Ramos (cell line): ENCODE measurements around the gene PACRG.

Source experiments
- in situ Hi-C: fragments of 300-500 bp; cut with MboI; formaldehyde crosslinking; loops from one replicate; pipeline ENCODE4 v1.14.3; 2022; ENCODE audit warnings: low sequenced_read_pairs; ENCODE audit not compliant: unreplicated experiment

PACRG gene

DNA sequence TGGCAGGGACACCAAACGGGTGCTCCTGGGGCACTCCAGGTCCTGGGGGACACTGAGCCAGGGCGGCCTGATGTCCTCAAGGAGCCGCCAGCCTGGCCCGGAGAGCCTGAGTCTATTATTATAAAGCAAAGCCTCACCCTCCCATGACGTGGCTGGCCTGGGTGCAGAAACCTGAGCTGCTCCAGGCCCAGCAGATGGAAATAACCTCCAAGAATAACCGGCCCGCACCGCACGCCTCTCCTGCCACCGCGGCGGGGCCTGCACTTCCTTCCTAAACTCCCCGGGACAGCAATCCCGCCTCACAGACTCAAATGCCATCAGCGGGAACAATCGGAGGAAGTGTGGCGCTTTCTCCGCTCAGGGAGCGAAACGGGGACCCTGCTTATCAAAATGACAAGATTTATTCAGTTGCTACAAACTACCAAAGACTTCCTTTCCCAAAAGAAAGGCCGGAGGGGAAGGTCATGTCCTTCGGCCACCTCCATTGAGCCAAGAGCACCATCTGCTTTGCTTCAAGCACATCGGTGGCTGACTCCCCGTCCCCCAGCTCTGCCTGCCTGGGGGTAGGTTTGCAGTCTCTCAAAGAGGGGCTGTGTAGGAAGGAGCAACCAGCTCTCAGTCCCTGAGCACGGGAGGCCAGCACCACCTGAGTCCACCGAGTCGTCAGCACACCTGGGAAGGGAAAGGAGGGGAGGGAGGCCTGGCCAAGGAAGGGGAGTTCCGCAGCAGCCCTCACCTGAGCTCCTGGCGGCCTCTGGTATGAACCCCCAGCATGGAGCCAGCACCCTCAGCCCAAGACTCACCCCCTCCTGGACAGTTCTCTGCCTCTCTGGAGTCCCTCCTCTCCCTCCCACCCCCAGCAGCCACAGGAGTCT, 608.1 kb downstream of the PACRG start:
- in situ Hi-C loops: no loop called here

DNA sequence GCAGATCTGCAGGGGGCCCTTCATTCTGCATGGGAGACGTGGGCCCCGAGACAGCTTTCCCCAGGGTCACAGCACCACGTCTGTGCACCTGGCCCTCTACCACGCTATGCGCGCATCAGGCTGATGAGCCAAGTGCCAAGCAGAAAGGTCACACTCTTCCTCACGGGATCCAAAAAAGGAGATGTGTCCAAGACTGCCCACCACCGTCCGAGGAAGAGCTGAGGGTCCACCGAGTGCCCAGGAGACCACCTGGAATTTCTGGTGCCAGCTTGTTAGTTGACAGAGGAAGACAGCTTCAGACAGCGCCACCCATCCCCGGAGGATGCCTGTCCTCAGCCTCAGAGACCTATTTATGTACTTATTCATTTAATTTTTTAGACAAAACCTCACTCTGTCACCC, 609.2 kb downstream of the PACRG start:
- in situ Hi-C loops: no loop called here

DNA sequence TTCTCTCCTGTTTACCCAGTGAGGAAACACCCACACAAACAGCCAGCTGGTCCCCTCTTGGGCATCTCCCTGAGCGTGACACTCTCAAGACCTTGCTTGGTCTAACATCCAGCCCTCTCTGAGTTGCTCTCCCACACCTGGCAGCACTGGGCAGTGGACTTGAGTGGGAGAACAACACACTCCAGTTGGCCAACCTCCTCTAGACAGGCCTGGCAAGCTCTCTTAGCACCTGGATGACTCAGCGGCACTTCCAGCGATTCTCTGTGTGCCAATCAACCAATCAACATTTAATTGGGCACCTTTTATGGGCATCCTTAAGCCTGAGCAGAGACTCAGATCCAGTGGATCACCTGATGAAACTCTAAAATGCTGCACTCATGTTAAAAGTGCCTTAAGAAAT, 610.2 kb downstream of the PACRG start:
- in situ Hi-C loops: no loop called here

DNA sequence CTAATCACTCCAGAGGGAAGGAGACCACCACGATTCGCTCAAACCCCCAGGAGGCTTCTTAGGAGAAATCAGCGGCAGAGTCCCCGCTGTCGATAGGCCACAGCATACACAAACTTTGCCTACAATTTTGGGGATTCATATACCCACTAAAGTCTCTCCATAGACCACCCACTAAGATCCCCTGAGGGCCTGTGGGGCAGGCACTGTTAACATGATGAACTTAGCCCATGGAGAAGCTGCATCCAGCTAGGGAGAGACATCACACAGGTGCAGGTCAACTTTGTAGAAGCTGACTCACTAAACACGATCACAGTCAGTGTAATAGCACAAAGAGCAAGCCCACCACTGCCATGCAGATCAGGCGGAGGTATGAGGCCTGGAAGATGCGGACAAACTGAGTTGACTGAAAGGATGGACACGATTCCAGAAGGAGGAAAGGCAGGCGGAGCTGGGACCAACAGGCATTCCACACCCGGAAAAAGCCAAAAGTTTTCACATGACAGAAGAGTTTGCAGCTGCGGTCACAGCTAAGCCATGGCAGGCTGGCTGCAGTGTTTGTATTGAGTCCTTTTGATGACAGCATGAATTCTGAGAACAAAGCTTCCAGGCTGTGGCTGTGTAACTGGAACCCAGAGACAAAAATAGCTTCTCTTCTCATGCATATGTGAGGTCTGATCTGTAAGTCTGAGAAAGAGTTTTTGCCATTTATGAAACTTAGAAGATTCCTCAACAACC, 611.1 kb downstream of the PACRG start:
- in situ Hi-C loops: no loop called here

DNA sequence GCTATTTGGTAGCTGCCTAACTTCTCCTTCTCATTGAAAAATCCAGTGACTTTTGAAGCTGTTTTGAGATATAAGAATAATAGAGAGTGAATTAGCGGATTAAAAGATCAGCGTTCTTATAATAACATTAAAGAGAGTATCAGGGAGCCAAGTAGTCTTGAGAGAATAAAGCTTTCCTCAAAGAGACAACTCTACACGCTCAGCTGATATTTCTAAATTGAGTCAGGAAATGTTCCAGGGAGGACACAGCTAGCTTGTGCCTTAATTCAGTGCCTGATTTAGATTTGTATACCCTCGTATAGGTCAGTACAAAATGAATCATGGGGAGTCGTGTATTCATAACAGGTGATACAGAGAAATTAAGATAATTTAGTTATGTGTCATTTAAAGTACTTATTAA, 611.7 kb downstream of the PACRG start:
- in situ Hi-C loops: no loop called here

DNA sequence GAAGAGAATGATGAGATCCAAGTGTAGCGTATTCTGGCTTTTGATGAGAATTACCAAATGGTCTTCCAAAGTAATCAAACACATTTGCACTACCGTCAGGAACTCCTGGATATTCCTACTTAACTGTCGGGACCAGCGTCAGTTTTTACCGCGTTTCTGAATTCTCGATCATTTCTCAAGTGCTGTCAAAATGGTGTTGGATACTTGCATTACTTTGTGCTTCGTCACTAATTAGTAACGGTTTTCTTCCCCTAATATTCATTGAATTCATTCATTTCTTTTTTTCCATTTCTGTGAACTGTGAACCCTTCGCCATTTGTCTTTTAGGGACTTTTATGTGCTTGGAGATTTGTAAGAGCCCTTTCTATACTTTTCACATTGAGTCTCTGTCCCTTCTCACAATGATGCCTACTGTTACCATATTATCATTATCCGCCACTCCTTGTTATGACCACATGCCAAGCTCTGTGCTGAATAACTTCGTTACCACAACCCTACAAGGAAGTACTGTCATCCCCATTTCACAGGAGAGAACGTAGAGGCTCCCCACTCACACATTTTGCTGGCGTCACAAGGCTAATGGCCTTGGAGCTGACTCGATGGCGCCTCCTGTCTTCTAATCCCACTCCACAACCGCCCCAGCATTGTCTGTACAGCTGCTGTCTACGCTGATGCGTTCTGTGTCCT, 612.6 kb downstream of the PACRG start:
- in situ Hi-C loops: no loop called here

DNA sequence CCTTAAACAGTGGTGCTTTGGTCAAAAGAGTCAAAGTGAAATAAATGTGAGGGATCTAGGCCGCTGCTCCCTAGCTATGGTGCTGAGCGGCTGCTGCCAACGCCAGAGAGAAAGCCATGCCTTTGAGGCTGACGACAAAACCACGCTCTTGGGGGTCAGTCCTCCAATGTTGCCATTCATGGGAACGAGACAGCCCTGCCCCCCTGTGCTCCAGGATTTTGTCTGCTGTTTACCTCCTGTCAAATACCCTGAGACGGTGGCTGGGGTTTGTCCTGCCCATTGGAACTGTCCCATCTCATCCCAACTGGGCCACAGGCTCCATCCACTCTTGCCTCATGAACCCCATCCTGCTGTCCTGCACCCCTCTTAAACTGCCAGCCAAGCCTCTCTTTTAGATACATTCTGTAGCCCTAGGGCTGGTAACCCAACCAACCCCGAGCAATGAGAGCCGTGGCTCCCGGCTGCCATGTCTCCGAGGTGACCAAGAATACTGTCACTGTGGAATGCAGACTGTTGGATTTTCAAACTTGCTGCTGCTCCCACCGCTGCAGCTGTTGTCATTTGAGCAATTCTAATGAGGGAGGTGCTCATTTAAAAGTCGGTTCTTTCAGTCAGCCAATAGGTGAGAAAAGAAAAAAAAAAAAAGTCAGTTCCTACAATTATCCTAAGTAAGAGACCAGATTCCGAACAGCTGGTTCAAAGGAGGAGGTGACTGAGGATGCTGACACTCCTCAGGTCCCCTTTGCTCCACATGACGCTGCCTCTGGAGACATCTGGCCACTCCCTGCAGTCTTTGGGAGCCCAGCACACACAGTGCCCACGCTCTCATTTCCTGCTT, 613.7 kb downstream of the PACRG start:
- in situ Hi-C loops: no loop called here

DNA sequence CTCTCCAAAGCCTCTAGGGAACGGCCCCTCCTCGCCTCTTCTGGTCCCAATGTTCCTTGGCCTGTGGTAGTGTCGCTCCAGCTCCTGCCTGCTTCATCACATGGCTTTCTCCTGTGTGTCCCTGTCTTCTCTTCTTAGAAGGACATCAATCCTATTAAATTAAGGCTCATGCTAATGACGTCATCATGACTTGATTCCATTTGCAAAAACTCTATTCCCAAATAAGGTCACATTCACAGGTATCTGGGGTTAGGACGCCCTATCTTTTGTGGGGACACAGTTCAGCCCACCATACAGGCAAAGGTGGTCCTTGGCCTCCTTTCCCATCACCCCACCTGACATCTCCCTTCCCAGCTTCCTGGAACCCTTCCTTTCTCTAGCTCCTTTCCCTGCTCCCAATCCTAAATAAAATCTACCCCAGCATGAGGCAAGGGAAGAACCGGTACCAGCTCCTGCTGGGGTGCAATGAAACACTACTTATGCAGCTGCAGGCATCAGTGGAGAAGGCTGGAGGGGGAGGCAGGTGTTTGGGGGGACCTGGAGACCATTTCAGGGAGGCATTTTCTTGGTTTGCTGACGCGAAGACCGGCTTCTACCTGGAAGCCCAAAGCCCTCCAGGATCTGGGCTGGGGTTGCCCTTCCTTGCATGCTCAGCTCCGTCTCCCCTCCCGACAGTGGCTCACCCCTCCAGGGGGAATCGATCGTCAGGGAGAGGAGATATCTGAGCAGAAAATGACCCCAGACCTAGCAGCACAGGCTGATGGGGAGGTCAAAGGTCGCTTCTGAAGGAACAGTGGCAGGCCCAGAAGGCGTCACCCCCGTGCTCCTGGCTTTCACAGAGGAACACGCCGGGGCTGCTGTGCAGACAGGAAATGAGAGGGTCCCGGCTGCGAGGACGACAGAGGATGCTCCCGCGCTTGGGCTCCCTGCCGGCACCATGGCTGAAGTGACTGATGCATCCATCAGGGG, 615.1 kb downstream of the PACRG start:
- in situ Hi-C loops: no loop called here

DNA sequence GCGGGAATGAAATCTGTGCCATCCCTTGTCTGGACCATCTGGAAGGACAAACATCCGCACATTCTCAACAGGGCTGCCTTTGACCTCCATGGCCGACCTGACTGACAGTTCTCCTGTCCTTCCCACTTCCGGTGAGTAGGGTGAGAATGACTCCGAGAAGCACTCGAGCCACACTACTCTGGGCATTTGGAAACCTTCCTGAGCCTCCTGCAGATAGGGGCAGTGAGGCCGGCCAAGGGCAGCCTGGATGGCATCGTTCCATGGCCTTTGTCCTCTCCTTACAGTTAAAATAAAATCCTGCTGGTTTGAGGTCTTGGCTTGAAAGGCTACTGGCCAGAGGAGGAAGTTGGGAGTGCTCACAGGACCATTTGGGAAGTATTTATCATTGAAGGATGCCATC, 615.8 kb downstream of the PACRG start:
- in situ Hi-C loops: no loop called here

DNA sequence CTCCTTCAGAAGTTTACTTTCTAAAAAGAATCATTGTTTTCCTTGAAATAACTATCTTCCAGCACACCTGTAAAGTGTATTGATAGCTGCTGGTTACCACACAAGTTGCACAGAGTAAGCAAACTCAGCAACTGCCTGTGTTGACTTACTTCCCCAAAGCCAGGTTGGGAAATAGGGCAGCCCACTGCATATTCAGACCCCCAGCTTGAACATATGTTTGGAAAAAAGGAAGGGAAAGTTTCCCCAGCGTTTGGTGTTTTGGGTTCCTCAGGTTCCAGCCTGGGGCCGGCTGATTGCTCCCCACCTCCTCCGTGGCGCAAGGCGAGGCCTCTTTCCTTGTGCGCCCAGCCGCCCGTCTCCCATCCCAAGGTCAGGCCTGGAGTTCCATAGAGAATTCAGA, 616.6 kb downstream of the PACRG start:
- in situ Hi-C loops: no loop called here

DNA sequence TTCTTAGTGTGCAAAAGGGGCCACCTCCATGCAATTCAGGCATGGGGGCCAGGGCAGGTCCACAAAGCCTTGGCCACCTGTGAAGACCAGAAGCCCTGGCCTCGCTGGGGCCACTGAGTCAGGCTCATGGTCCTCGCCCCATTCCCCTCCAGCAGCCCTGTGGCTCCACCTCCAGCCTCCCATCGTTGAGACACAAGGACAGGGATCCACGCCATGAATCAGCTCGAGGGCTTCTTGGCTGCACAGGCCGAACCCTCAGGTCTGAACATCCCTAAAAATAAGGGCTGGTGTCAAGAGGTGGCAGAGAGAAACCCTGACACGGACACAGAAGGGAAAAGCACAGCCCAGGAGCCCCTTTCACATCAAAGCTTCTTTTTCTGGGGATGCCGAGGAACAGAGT, 618.2 kb downstream of the PACRG start:
- in situ Hi-C loops: no loop called here

DNA sequence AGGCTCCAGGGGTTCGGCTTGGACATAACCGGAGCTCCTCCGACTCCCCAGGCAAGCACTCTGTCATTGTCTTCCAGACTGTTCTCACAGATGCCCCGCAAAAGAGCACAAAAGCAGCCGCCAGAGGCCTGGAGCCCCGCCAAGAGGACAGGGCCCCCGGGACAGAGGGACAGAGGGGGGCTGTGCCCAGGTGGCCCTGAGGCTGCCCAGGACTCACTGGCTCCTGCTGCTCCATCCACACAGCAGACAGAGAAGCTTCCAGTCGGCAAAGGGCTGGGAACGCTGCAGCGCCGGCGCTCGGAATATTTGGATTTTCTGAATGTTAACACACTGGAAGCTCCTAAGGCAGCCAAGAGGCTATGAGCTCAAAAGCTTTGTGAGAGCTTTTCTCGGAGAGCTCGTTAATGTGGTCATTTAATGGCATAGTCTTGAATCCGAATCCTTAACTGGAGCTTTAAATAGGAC, 618.8 kb downstream of the PACRG start:
- in situ Hi-C loops: no loop called here

DNA sequence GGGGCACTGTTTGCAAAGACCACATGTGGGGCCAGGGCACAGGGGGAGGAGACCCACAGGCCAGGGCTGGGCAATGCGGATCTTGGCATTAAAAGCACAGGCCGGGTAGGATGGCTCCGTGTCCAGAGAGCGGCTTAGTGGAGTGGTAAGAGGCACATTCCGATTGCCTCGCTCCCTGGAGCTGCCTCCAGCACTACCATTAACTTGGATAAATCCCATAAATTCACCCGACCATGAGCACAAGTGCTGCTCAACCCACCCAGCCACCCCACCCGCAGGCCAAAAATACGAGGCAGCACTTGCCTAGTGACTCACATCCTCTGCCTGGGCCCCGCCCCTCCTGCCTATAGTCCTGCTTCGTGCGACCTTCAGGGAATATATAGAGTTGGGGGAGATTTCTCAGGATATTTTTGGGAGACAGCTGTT, 619.3 kb downstream of the PACRG start:
- in situ Hi-C loops: no loop called here

DNA sequence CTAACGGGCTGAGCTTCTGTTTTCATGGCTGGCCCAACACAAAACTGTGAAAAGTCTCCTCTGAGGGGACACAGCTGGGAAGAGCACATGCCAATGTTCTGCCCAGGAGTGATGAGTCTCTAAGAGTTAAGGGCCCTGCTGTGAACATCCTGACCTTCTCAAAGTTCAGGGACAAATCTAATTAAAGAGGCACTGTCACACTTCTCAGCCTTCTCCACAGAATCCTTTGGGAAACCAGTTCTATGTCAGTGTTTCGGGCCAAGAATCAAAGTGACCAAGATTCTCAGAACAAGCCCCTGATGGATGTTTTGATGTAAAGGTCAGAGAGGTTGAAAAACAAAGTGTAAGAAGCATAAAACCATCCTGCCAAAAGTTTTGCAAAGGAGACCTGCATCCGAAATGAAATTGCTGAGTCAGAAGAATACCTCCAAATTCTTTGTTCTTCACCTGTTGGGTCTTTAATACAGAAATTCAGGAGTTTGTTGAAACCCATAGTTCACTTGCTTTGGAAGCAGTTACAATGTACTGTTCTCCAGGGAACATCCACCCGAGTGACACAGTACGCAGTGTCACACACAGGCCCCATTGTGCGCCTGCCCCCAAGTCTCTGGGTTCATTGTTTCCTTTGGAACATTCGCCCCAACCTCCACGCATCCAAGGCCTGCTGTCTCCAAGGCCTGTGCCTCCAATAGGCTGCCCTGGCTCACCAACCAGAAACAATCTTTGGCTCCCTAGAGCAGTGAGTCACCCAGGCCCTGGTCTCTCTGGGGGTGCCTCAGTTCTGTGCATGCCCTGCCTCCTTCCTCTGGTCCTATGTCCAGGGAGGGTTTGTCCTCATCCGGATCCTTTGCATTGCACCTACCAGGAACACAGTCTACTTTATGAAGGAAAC, 621.3 kb downstream of the PACRG start:
- in situ Hi-C loops: no loop called here

DNA sequence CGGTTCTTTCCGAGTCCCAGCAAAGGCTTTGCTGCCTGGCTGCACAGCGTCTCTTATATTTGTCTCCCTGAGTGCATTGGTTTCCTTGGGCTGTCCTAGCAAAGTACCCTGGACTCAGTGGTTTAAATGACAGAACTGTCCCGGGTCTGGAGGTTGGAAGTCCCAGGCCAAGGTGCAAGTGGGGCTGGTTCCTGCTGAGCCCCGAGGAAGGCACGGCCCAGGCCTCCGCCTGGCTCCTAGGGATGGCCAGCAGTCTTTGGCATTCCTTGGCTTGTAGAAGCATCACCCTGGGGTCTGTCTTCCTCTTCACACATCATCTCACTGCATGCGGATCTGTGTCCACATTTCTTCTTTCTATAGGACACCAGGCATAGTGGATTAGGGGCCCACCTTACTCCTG, 621.9 kb downstream of the PACRG start:
- in situ Hi-C loops: no loop called here

DNA sequence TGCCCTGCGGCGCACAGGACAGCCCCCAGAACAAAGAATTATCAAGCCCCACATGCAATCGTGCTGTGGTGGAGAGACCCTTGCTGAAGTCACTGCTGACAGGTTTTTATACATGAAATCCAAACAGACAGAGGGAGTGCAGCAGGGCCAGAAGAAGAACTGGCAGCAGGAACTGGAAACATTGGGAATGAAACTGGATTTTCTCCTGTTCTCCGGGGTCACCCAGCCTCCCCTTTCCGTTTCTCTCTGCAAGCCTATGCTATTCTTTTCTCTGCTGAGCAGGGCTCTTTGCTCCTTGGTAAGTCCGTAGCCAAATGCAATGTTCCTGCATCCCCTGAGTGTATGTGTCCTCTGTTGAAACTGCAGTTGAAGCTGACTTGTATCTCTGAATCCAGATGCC, 623.2 kb downstream of the PACRG start:
- in situ Hi-C loops: no loop called here

DNA sequence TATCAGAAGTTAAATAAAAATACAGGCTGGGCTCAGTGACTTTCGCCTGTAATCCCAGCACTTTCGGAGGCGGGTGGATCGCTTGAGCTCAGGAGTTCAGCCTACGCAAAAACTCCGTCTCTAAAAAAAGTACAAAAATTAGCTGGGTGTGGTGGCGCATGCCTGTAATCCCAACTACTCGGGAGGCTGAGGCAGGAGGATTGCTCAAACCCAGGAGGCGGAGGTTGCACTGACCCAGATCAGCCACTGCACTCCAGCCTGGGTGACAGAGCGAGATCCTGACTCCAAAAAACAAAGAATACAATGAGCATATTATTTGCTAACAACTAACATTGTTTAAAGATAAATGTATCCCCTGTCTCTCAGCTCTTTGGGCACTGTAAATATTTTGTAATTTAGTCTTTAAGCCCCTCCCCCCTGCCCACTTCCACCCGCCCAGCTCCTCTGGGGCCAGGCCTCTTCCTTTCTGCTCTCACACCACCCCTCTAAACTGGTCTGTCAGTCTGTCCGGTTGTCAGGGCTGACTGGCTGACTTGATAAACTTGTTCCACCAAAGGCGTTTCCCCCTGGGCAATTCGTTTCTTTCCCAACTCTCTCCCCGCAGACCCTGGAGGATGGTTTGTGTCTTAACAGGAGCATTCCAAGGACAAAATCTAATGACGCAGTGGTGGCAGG, 624.4 kb downstream of the PACRG start:
- in situ Hi-C loops: no loop called here
